CD4-positive, alpha-beta T cell treated with Interferon gamma for 1 hour (primary cell): Measurements from ENCODE around the gene GLIS1.

ENCODE experiments used
- DNase-seq: peaks from one replicate; pipeline ENCODE4 v3.0.0-alpha.2; 2020

Gene GLIS1

GRCh38 chr1:53717025-53717804, 21.7 kb downstream of the GLIS1 start:
- DNase-seq, result no peak

GRCh38 chr1:53716150-53716549, 22.8 kb downstream of the GLIS1 start:
- no peak for DNase-seq

GRCh38 chr1:53715478-53715877, 23.5 kb downstream of the GLIS1 start:
- DNase-seq, result no peak

GRCh38 chr1:53712276-53712675, 26.7 kb downstream of the GLIS1 start:
- no peak for DNase-seq

DNA sequence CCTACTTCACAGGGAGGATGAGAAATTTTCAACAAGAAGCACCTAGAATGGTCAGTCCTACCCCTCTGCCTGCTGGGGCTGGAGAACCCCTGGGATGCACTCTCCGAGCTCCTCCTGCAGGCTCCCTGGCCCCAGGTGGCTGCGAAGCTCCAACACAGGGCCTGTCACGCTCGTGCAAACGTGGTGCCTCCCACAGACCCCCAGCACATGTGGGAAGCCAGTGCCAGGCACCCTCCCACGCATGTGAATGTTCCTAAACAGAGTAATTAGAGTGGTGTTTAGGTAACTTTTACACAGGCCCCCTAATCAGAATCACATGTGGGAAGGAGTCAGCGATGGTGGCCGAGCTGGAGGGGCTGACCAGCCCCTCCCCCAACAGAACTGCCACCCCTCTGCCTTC, 28.4 kb downstream of the GLIS1 start:
- no peak for DNase-seq

- no peak for DNase-seq
Measured at GRCh38 chr1:53708687-53709086, 30.3 kb downstream of the GLIS1 start.

DNA sequence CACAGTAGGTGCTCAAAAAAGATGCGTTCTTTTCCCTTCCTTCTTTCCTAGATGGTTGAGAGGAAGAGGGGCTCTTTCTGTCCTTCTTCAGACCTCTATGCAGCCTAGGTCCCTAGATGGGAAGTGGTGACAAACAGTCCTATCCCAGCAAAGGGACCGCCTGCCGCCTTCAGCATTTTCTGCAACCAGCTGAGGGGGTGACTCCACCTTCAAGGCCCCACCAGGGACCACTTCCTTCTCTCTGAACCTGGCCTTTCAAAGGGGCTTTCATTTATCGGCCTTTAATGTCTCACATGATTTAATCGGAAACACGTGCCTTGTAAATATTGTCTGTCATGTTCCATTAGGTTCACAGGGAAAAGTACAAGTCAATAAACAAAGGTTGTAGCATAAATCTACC, 32.6 kb downstream of the GLIS1 start:
- no peak for DNase-seq

GRCh38 chr1:53705446-53706096, 33.4 kb downstream of the GLIS1 start:
- no peak for DNase-seq

GRCh38 chr1:53704804-53705445, 34.0 kb downstream of the GLIS1 start:
- DNase-seq, result no peak

- no peak for DNase-seq
Measured at GRCh38 chr1:53704304-53704703, 34.7 kb downstream of the GLIS1 start.

DNA sequence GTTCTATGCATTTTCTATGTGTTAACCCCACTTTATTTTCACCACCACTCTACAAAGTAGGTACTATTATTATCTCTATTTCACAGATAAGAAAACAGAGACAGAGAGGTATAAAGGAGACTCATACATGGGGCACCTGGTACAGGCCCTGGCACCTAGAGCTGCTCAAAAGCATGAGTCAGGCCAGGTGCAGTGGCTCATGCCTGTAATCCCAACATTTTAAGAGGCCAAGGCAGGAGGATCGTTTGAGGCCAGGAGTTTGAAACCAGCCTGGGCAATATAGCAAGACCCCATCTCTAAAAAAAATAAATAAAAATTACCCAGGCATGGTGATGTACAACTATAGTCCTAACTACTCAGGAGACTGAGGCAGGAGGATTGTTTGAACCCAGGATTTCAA, 35.8 kb downstream of the GLIS1 start:
- DNase-seq, result no peak

GRCh38 chr1:53702341-53702740, 36.6 kb downstream of the GLIS1 start:
- DNase-seq, result no peak

- DNase-seq, result no peak
Measured at GRCh38 chr1:53700776-53701175, 38.2 kb downstream of the GLIS1 start.

DNA sequence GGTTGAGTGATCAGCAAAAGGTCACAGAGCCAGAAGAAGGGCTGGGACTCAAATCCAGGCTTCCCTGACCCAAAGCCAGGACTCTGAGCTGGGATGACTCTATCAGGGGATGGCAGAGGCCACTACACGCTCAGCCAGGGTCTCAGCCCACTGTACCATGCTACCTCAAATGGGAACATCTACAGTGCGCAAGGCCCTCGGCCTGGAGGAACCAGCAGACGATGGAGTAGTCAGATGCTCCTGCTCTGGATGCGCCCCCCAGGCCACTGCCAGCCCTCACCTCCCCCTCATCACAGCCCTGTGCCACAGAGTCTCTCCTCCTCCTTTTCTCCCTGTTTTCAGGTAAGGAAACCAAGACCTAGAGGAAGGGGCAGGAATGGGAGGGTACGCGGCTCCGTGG, 39.0 kb downstream of the GLIS1 start:
- DNase-seq, result no peak

DNA sequence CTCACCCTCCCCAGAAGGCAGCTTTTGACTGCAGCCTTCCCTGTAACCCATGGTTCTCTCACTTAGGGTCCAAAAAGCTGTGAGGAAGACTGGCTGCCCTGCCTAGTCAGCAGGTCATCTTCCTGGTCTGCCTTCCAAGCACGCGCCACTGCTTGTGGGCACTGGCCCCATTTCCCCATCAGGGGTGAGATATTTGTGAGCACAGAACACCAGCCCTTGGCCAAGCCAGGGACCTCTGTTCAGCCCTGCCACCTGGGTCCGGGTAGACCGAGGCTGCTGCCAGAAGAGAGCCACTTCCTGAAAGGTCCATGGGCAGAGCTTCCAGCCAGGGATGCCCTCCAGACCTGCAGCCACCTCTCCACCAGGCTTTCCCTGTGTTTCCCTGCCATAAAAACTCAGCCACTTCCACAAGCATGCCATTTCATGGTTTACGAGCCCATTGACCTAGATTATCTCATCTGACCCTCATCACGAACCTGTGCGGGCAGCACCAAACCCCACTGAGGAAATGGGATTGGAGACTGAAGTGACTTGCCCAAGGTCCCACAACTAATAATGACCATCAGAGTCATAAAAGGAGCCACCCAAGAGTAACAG, 40.5 kb downstream of the GLIS1 start:
- no peak for DNase-seq

DNA sequence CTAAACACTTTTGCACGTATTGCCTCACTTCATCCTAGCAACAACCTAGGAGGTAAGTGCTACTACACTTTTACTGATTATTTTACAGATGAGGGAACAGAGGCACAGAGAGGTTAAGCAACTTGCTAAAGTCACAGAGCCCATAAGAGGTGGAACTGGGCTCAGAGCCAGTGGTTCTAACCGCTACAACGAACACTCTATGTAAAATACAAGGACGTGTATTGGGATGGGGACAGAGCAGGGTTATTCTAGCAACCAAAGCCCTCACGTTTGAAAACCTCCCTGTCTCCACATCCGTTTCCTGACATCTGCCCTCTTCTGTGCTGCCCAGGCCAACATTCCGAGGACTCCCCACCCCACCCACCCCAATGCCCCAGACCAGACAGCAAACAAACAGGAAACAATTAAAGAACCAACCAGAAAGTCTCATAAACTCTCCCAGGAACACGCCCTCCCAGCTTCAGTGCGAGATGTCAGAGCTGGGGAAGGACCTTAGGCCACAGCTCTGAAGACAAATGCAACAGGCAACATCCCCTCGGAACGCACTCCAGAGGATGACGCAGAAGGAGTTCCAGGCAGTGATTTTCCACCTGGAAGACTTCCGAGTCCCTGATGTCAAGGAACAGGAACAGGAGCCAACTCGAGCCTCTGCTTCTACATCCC, 41.1 kb downstream of the GLIS1 start:
- DNase-seq, result no peak

- no peak for DNase-seq
Measured at GRCh38 chr1:53696990-53697389, 42.0 kb downstream of the GLIS1 start.

- DNase-seq, result no peak
Measured at GRCh38 chr1:53696571-53696970, 42.4 kb downstream of the GLIS1 start.

GRCh38 chr1:53696051-53696450, 42.9 kb downstream of the GLIS1 start:
- no peak for DNase-seq

GRCh38 chr1:53695116-53695515, 43.8 kb downstream of the GLIS1 start:
- DNase-seq, result no peak

GRCh38 chr1:53694718-53695091, 44.3 kb downstream of the GLIS1 start:
- DNase-seq, result no peak

DNA sequence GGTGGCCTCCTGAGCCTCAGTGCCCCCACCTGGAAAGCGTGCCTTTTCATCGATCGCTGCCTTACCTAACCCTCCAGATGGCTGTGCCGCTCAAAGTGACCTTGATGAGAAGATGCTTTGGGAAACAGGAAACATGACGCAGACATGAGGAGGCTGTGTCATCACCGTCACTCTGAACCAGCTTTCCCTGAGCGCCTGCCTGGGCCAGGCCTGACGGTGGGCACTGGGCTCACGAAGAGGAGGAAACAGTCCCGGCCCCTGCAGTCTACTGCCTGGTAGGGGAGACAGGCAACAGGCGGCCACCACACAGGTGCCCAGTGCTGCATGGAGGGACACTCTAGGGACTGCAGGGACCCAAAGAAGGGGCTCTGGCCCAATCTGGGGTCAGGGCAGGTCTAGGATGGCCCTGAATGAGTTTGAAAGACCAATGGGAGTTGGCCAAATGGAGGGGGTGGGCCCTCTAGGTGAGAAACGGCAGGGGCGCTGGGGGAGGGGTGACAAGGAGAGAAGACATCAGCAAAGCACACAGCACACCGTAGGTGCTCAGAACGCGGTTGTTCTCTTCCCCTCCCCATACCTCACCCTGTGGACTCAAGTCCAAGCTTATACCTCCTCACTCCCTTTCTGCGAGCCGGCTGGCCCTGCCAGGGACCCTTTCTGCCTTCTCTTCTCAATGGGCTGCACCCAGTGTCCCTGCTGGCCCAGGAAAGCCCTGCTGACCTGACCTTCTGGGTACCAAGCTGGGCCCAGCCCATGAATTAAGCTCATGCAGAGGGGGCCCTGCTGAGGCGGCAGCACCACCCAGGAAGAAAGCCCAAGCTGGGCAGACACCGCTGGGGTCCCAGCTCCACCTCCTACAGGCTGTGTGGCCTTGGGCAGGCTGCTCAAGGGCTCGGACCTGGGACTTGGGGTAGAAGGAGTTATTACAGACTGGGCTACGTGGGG, 44.9 kb downstream of the GLIS1 start:
- DNase-seq, result no peak
